ENCODE data around the gene GPC3. TPM values are rescaled to one million over a fixed set of nuclear protein-coding genes. Genes with fewer than 3 reads are reported as not detected.

GPC3 gene
- polyA plus RNA-seq, 1 of the 3 experiments (the other 2 are of a cell fraction), result 1.4 TPM

- H3K9ac ChIP-seq, result no peak overlapping the region
- 28% methylated on average over 7 of the region's 7 CpGs for WGBS (ENCODE audit: low lambda C conversion rate)
- ChIA-PET POLR2A (no interaction called here), CTCF (interaction anchor here (1.5 kb wide), 1 partner anchor 8 kb away, joined by 3 read pairs; no protein-coding TSS in a partner anchor)
- no peaks in the 10 kb centered on the region for H3F3A ChIP-seq (replicated peaks; ENCODE audit: insufficient read depth)
- no peaks in the 10 kb centered on the region for H3K4me1 ChIP-seq (ENCODE audit: control insufficient read depth in 1 of 2, insufficient read depth in 2 of 2, low read depth in 1 of 2, low read length in 1 of 2)
- TF ChIP-seq MAX (IDR thresholded peaks at IDR 0.05; ENCODE audit: low read depth), result no peak
- H3K4me3 ChIP-seq (ENCODE audit: low read depth in 2 of 2, low read length in 1 of 2), result no peak overlapping the region
- H3K79me2 ChIP-seq (ENCODE audit: insufficient read depth), result no peaks in the 10 kb centered on the region
- no peak overlapping the region for H2AFZ ChIP-seq (ENCODE audit: low read depth)
- no peaks in the 10 kb centered on the region for H4K20me1 ChIP-seq (ENCODE audit: insufficient read depth)
- H3K9me3 ChIP-seq, result no peaks in the 10 kb centered on the region
- no peak for DNase-seq
- H3K4me2 ChIP-seq, result no peak overlapping the region
- no peak overlapping the region for H3K27ac ChIP-seq (ENCODE audit: low read depth in 2 of 2, low read length in 1 of 2)
- no peaks in the 10 kb centered on the region for H3K36me3 ChIP-seq (replicated peaks in 1 of 2; ENCODE audit: control insufficient read depth in 1 of 2, insufficient read depth in 2 of 2, low read length in 1 of 2)
- no peaks in the 10 kb centered on the region for H3K27me3 ChIP-seq (ENCODE audit: insufficient read depth)
- no peaks in the 10 kb centered on the region for H3K9me2 ChIP-seq
Measured at GRCh38 chrX:133604801-133605200, 380.6 kb downstream of the GPC3 start.

GRCh38 chrX:133602881-133603280, 382.5 kb downstream of the GPC3 start:
- Histone ChIP-seq H3K27ac (ENCODE audit: low read depth in 2 of 2, low read length in 1 of 2) (no peak overlapping the region), H3K27me3 (ENCODE audit: insufficient read depth) (no peaks in the 10 kb centered on the region), H2AFZ (ENCODE audit: low read depth) (no peak overlapping the region), H4K20me1 (ENCODE audit: insufficient read depth) (no peaks in the 10 kb centered on the region), H3K4me3 (ENCODE audit: low read depth in 2 of 2, low read length in 1 of 2) (no peak overlapping the region), H3K4me2 (no peak overlapping the region), H3K9me3 (no peaks in the 10 kb centered on the region), H3F3A (replicated peaks; ENCODE audit: insufficient read depth) (no peaks in the 10 kb centered on the region), H3K79me2 (ENCODE audit: insufficient read depth) (no peaks in the 10 kb centered on the region), H3K9ac (no peak overlapping the region), H3K4me1 (ENCODE audit: control insufficient read depth in 1 of 2, insufficient read depth in 2 of 2, low read depth in 1 of 2, low read length in 1 of 2) (no peaks in the 10 kb centered on the region), H3K9me2 (no peaks in the 10 kb centered on the region), H3K36me3 (replicated peaks in 1 of 2; ENCODE audit: control insufficient read depth in 1 of 2, insufficient read depth in 2 of 2, low read length in 1 of 2) (no peaks in the 10 kb centered on the region)
- no peak for DNase-seq
- ChIA-PET CTCF (interaction anchor here (1.7 kb wide), 1 partner anchor 9 kb away, joined by 4 read pairs; no protein-coding TSS in a partner anchor), POLR2A (no interaction called here)
- TF ChIP-seq RCOR1 (IDR thresholded peaks at IDR 0.05; ENCODE audit: low read length) (no peak), PBX3 (IDR thresholded peaks at IDR 0.05) (no peak), ELF1 (IDR thresholded peaks at IDR 0.05) (no peak), MAX (IDR thresholded peaks at IDR 0.05; ENCODE audit: low read depth) (no peak), RXRA (IDR thresholded peaks at IDR 0.05; ENCODE audit: borderline replicate concordance, low read depth) (no peak), TAF1 (IDR thresholded peaks at IDR 0.05; ENCODE audit: borderline replicate concordance, low read depth, low read length) (no peak), SMC3 (IDR thresholded peaks at IDR 0.05; ENCODE audit: low read depth, low read length) (no peak), RFX5 (IDR thresholded peaks at IDR 0.05; ENCODE audit: low read length) (no peak), IRF3 (IDR thresholded peaks at IDR 0.05; ENCODE audit: low read depth, low read length) (no peak), TCF12 (IDR thresholded peaks at IDR 0.05) (no peak), FOSL2 (IDR thresholded peaks at IDR 0.05; ENCODE audit: borderline replicate concordance, low read depth) (no peak), MXI1 (IDR thresholded peaks at IDR 0.05; ENCODE audit: low read depth, low read length) (no peak), EZH2phosphoT487 (IDR thresholded peaks at IDR 0.05; ENCODE audit: borderline replicate concordance, low read depth) (no peak), GABPA (IDR thresholded peaks at IDR 0.05; ENCODE audit: low read depth) (no peak), GATA2 (CRISPR knock-in tag; IDR thresholded peaks at IDR 0.05) (no peak), REST (IDR thresholded peaks at IDR 0.05; ENCODE audit: low read depth, low read length) (no peak), TEAD4 (IDR thresholded peaks at IDR 0.05; ENCODE audit: borderline replicate concordance, insufficient read depth) (no peak), NRF1 (IDR thresholded peaks at IDR 0.05; ENCODE audit: low read depth, low read length) (no peak), ZBTB33 (IDR thresholded peaks at IDR 0.05; ENCODE audit: borderline replicate concordance, low read depth) (no peak)
- 16% methylated on average over 4 of the region's 4 CpGs for WGBS (ENCODE audit: low lambda C conversion rate)

Data from SK-N-SH (cell line).